ENCODE data around the gene ZNF436. TPM values are rescaled to one million over a fixed set of nuclear protein-coding genes. Genes with fewer than 3 reads are reported as not detected.

ZNF436 gene
- total and polyA plus RNA-seq, 2 experiments from 2014 or later, result 0.23 to 1.0 TPM

DNA sequence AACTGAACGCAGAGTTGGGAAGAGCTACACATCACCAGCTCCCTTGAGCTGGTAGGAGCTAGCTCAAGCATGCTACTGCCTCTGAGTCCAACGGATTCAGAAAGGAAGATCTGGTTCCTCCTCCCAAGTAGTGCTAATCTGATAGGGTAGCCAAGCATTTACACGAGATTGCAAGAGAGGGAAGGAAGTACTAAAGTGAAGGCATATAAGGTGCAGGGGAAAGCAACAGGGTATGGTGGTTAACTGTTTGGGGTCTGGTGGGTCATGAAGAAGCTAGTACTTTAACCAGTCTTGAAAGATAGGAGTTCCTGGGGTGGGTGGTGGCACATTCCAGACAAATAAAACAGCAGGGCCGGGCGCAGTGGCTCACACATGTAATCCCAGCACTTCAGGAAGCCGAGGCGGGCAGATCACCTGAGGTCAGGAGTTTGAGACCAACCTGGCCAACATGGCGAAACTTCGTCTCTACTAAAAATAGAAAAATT is 20.2 kb upstream of the ZNF436 start:
- 0 out of 2 replicates have a peak, but pooled peaks cover 7% of the 10 kb centered on the region for H3F3A ChIP-seq (replicated peaks; ENCODE audit: low read depth)
- H3K79me2 ChIP-seq (replicated peaks; ENCODE audit: insufficient read depth), result no peaks in the 10 kb centered on the region
- H3K9me3 Mint-ChIP-seq, result peaks cover 5% of the 10 kb centered on the region; the same call in 1 of the 3 replicates
- H3K4me3 Mint-ChIP-seq, result no peak overlapping the region
- H3K4me3 ChIP-seq, result no peak overlapping the region
- H3K27ac Mint-ChIP-seq, result no peak overlapping the region
- TF ChIP-seq POLR2AphosphoS5 (IDR thresholded peaks at IDR 0.05; ENCODE audit: low read depth) (no peak), EZH2 (IDR thresholded peaks at IDR 0.05; ENCODE audit: low read depth, unreplicated experiment) (no peak), JUNB (IDR thresholded peaks at IDR 0.05; ENCODE audit: unreplicated experiment) (no peak), ZNF114 (CRISPR knock-in tag; IDR thresholded peaks at IDR 0.05) (no peak)
- TF ChIP-seq, protein P1, sequence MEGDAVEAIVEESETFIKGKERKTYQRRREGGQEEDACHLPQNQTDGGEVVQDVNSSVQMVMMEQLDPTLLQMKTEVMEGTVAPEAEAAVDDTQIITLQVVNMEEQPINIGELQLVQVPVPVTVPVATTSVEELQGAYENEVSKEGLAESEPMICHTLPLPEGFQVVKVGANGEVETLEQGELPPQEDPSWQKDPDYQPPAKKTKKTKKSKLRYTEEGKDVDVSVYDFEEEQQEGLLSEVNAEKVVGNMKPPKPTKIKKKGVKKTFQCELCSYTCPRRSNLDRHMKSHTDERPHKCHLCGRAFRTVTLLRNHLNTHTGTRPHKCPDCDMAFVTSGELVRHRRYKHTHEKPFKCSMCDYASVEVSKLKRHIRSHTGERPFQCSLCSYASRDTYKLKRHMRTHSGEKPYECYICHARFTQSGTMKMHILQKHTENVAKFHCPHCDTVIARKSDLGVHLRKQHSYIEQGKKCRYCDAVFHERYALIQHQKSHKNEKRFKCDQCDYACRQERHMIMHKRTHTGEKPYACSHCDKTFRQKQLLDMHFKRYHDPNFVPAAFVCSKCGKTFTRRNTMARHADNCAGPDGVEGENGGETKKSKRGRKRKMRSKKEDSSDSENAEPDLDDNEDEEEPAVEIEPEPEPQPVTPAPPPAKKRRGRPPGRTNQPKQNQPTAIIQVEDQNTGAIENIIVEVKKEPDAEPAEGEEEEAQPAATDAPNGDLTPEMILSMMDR (conservative IDR thresholded peaks at IDR 0.05; ENCODE audit: low read depth in 2 of 2), result no peak
- H3K27ac ChIP-seq (ENCODE audit: low read depth), result no peak overlapping the region
- H3K9me2 ChIP-seq (ENCODE audit: insufficient read depth), result no peaks in the 10 kb centered on the region
- H3K27me3 Mint-ChIP-seq (ENCODE audit: insufficient read depth, low read depth, poor library complexity), result peaks cover 54% of the 10 kb centered on the region
- H3K4me1 ChIP-seq (ENCODE audit: insufficient read depth), result peaks cover 6% of the 10 kb centered on the region
- no peak overlapping the region for H3K4me2 ChIP-seq
- peaks cover 93% of the 10 kb centered on the region for H3K27me3 ChIP-seq (ENCODE audit: insufficient read depth)
- no peak for DNase-seq (ENCODE audit: low spot score)
- no peaks in the 10 kb centered on the region; the same call in none of the 2 replicates for H4K20me1 ChIP-seq (replicated peaks; ENCODE audit: insufficient read depth)
- no peak overlapping the region for H2AFZ ChIP-seq
- H3K4me1 Mint-ChIP-seq, result peaks cover 11% of the 10 kb centered on the region
- H3K36me3 Mint-ChIP-seq (ENCODE audit: low read depth), result no peaks in the 10 kb centered on the region
- no peak for ATAC-seq
- H3K36me3 ChIP-seq (ENCODE audit: insufficient read depth), result no peaks in the 10 kb centered on the region

DNA sequence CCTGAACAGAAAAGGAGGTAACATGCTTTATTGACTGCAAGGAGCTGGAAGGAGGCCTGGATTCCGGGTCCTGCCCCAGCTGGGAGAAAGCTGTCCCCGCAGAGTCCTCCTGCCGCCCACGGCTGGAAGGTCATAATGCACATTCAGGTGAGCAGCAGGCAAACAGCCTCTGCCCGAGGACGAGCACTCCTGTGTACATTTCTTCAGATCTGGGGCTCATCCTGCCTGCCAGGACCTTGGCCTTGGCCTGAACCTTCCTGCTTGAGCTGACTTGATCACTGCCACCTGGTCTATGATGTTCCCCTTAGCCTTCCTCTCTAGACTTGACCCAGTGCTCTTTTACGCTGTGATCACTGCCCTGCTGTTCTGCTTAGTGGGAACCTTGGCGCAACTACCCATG is 17.9 kb upstream of the ZNF436 start:
- TF ChIP-seq ZNF114 (CRISPR knock-in tag; IDR thresholded peaks at IDR 0.05), result no peak
- no peak for TF ChIP-seq STAT1 (IDR thresholded peaks at IDR 0.05; ENCODE audit: unreplicated experiment)
- TF ChIP-seq, protein P1 (conservative IDR thresholded peaks at IDR 0.05; ENCODE audit: low read depth in 2 of 2), result no peak
- TF ChIP-seq POLR2AphosphoS5 (IDR thresholded peaks at IDR 0.05; ENCODE audit: low read depth), result no peak
- TF ChIP-seq, protein P2, sequence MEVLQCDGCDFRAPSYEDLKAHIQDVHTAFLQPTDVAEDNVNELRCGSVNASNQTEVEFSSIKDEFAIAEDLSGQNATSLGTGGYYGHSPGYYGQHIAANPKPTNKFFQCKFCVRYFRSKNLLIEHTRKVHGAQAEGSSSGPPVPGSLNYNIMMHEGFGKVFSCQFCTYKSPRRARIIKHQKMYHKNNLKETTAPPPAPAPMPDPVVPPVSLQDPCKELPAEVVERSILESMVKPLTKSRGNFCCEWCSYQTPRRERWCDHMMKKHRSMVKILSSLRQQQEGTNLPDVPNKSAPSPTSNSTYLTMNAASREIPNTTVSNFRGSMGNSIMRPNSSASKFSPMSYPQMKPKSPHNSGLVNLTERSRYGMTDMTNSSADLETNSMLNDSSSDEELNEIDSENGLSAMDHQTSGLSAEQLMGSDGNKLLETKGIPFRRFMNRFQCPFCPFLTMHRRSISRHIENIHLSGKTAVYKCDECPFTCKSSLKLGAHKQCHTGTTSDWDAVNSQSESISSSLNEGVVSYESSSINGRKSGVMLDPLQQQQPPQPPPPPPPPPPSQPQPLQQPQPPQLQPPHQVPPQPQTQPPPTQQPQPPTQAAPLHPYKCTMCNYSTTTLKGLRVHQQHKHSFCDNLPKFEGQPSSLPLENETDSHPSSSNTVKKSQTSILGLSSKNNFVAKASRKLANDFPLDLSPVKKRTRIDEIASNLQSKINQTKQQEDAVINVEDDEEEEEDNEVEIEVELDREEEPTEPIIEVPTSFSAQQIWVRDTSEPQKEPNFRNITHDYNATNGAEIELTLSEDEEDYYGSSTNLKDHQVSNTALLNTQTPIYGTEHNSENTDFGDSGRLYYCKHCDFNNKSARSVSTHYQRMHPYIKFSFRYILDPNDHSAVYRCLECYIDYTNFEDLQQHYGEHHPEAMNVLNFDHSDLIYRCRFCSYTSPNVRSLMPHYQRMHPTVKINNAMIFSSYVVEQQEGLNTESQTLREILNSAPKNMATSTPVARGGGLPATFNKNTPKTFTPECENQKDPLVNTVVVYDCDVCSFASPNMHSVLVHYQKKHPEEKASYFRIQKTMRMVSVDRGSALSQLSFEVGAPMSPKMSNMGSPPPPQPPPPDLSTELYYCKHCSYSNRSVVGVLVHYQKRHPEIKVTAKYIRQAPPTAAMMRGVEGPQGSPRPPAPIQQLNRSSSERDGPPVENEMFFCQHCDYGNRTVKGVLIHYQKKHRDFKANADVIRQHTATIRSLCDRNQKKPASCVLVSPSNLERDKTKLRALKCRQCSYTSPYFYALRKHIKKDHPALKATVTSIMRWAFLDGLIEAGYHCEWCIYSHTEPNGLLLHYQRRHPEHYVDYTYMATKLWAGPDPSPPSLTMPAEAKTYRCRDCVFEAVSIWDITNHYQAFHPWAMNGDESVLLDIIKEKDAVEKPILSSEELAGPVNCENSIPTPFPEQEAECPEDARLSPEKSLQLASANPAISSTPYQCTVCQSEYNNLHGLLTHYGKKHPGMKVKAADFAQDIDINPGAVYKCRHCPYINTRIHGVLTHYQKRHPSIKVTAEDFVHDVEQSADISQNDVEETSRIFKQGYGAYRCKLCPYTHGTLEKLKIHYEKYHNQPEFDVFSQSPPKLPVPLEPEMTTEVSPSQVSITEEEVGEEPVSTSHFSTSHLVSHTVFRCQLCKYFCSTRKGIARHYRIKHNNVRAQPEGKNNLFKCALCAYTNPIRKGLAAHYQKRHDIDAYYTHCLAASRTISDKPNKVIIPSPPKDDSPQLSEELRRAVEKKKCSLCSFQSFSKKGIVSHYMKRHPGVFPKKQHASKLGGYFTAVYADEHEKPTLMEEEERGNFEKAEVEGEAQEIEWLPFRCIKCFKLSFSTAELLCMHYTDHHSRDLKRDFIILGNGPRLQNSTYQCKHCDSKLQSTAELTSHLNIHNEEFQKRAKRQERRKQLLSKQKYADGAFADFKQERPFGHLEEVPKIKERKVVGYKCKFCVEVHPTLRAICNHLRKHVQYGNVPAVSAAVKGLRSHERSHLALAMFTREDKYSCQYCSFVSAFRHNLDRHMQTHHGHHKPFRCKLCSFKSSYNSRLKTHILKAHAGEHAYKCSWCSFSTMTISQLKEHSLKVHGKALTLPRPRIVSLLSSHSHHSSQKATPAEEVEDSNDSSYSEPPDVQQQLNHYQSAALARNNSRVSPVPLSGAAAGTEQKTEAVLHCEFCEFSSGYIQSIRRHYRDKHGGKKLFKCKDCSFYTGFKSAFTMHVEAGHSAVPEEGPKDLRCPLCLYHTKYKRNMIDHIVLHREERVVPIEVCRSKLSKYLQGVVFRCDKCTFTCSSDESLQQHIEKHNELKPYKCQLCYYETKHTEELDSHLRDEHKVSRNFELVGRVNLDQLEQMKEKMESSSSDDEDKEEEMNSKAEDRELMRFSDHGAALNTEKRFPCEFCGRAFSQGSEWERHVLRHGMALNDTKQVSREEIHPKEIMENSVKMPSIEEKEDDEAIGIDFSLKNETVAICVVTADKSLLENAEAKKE (CRISPR knock-in tag; IDR thresholded peaks at IDR 0.05), result no peak
- no peak for TF ChIP-seq EZH2phosphoT487 (IDR thresholded peaks at IDR 0.05; ENCODE audit: unreplicated experiment)
- TF ChIP-seq ZNF331 (CRISPR knock-in tag; IDR thresholded peaks at IDR 0.05; ENCODE audit: low read depth), result no peak
- no peak for TF ChIP-seq EZH2 (IDR thresholded peaks at IDR 0.05; ENCODE audit: low read depth, unreplicated experiment)
- Histone ChIP-seq H3K4me2 (no peak overlapping the region), H3K27ac (ENCODE audit: low read depth) (no peak overlapping the region), H3K79me2 (replicated peaks; ENCODE audit: insufficient read depth) (no peaks in the 10 kb centered on the region), H4K20me1 (replicated peaks; ENCODE audit: insufficient read depth) (no peaks in the 10 kb centered on the region; the same call in none of the 2 replicates), H3K36me3 (ENCODE audit: insufficient read depth) (no peaks in the 10 kb centered on the region), H2AFZ (no peak overlapping the region), H3F3A (replicated peaks; ENCODE audit: low read depth) (no peaks in the 10 kb centered on the region), H3K9me2 (ENCODE audit: insufficient read depth) (no peaks in the 10 kb centered on the region), H3K4me1 (ENCODE audit: insufficient read depth) (no peaks in the 10 kb centered on the region), H3K27me3 (ENCODE audit: insufficient read depth) (peaks cover 94% of the 10 kb centered on the region), H3K4me3 (no peak overlapping the region)
- H3K4me3 Mint-ChIP-seq, result no peak overlapping the region
- DNase-seq (ENCODE audit: low spot score), result no peak
- no peaks in the 10 kb centered on the region for H3K4me1 Mint-ChIP-seq
- H3K27me3 Mint-ChIP-seq (ENCODE audit: insufficient read depth, low read depth, poor library complexity), result peaks cover 74% of the 10 kb centered on the region
- ATAC-seq, result no peak
- no peaks in the 10 kb centered on the region for H3K9me3 Mint-ChIP-seq
- no peak overlapping the region for H3K27ac Mint-ChIP-seq
- H3K36me3 Mint-ChIP-seq (ENCODE audit: low read depth), result no peaks in the 10 kb centered on the region

Data from GM23338 (cell line).